ENCODE results near the gene TTLL11.
A peak's percentile ranks its signal among the peaks of the same experiment; 100 is the strongest.

Gene TTLL11

GRCh38 chr9:121921444-121921843 lies 171.7 kb downstream of the TTLL11 start:
- peak; percentile 13; the same call in 1 of the 3 replicates for ATAC-seq
- TF ChIP-seq ZFP3 (CRISPR knock-in tag; IDR thresholded peaks at IDR 0.05): no peak

- TF ChIP-seq BACH2 (CRISPR knock-in tag; IDR thresholded peaks at IDR 0.05; ENCODE audit: borderline replicate concordance) (no peak), ISL1 (CRISPR knock-in tag; IDR thresholded peaks at IDR 0.05) (peak; percentile 97), CREB5 (CRISPR knock-in tag; IDR thresholded peaks at IDR 0.05; ENCODE audit: low read depth) (0 out of 2 replicates have a peak, but pooled peaks have one; percentile 27), TCF4 (CRISPR knock-in tag; IDR thresholded peaks at IDR 0.05; ENCODE audit: borderline replicate concordance) (peak; percentile 27; the same call in 1 of the 2 replicates), SNAI2 (CRISPR knock-in tag; IDR thresholded peaks at IDR 0.05) (no peak), ESRRG (CRISPR knock-in tag; IDR thresholded peaks at IDR 0.05) (no peak)
- ATAC-seq: peak; percentile 35
Measured at GRCh38 chr9:121917375-121918335, 175.5 kb downstream of the TTLL11 start.

- no peak for ATAC-seq
- no peak for TF ChIP-seq ZFP3 (CRISPR knock-in tag; IDR thresholded peaks at IDR 0.05)
- TF ChIP-seq POU6F1 (CRISPR knock-in tag; IDR thresholded peaks at IDR 0.05; ENCODE audit: borderline replicate concordance, low read depth): no peak
- no peak for TF ChIP-seq TSHZ2 (CRISPR knock-in tag; IDR thresholded peaks at IDR 0.05)
- TF ChIP-seq ISL1 (CRISPR knock-in tag; IDR thresholded peaks at IDR 0.05): no peak
- TF ChIP-seq ZNF8 (CRISPR knock-in tag; IDR thresholded peaks at IDR 0.05): no peak
- no peak for TF ChIP-seq PPARA (CRISPR knock-in tag; IDR thresholded peaks at IDR 0.05; ENCODE audit: borderline replicate concordance)
- TF ChIP-seq SNAI2 (CRISPR knock-in tag; IDR thresholded peaks at IDR 0.05): no peak
- TF ChIP-seq CREB5 (CRISPR knock-in tag; IDR thresholded peaks at IDR 0.05; ENCODE audit: low read depth): no peak
Measured at GRCh38 chr9:121915304-121915625, 177.8 kb downstream of the TTLL11 start.

GRCh38 chr9:121914604-121915303 lies 178.4 kb downstream of the TTLL11 start:
- no peak for ATAC-seq
- TF ChIP-seq BACH2 (CRISPR knock-in tag; IDR thresholded peaks at IDR 0.05; ENCODE audit: borderline replicate concordance) (no peak), ISL1 (CRISPR knock-in tag; IDR thresholded peaks at IDR 0.05) (no peak), PPARA (CRISPR knock-in tag; IDR thresholded peaks at IDR 0.05; ENCODE audit: borderline replicate concordance) (no peak), OSR1 (CRISPR knock-in tag; IDR thresholded peaks at IDR 0.05) (no peak), ARNTL (CRISPR knock-in tag; IDR thresholded peaks at IDR 0.05; ENCODE audit: borderline replicate concordance, low read depth) (no peak), ESRRG (CRISPR knock-in tag; IDR thresholded peaks at IDR 0.05) (no peak), ZFP3 (CRISPR knock-in tag; IDR thresholded peaks at IDR 0.05) (peak; percentile 85; the same call in 1 of the 2 replicates)
- TF ChIP-seq, protein P1, sequence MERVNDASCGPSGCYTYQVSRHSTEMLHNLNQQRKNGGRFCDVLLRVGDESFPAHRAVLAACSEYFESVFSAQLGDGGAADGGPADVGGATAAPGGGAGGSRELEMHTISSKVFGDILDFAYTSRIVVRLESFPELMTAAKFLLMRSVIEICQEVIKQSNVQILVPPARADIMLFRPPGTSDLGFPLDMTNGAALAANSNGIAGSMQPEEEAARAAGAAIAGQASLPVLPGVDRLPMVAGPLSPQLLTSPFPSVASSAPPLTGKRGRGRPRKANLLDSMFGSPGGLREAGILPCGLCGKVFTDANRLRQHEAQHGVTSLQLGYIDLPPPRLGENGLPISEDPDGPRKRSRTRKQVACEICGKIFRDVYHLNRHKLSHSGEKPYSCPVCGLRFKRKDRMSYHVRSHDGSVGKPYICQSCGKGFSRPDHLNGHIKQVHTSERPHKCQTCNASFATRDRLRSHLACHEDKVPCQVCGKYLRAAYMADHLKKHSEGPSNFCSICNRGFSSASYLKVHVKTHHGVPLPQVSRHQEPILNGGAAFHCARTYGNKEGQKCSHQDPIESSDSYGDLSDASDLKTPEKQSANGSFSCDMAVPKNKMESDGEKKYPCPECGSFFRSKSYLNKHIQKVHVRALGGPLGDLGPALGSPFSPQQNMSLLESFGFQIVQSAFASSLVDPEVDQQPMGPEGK (CRISPR knock-in tag; IDR thresholded peaks at IDR 0.05; ENCODE audit: borderline replicate concordance): no peak

All from SK-N-SH treated with all-trans-retinoic acid at 6 μM for 48 hours (cell line).